ENCODE results near the gene DIRAS2. TPM values are rescaled to one million over a fixed set of nuclear protein-coding genes. Genes with fewer than 3 reads are reported as not detected.

DIRAS2 gene, protein sequence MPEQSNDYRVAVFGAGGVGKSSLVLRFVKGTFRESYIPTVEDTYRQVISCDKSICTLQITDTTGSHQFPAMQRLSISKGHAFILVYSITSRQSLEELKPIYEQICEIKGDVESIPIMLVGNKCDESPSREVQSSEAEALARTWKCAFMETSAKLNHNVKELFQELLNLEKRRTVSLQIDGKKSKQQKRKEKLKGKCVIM
- total RNA-seq (2022; extraction: Qiagen RNA extraction; ENCODE audit: low read depth), result 0.02 TPM in 1 of 5 replicates, not detected in the others

DNA sequence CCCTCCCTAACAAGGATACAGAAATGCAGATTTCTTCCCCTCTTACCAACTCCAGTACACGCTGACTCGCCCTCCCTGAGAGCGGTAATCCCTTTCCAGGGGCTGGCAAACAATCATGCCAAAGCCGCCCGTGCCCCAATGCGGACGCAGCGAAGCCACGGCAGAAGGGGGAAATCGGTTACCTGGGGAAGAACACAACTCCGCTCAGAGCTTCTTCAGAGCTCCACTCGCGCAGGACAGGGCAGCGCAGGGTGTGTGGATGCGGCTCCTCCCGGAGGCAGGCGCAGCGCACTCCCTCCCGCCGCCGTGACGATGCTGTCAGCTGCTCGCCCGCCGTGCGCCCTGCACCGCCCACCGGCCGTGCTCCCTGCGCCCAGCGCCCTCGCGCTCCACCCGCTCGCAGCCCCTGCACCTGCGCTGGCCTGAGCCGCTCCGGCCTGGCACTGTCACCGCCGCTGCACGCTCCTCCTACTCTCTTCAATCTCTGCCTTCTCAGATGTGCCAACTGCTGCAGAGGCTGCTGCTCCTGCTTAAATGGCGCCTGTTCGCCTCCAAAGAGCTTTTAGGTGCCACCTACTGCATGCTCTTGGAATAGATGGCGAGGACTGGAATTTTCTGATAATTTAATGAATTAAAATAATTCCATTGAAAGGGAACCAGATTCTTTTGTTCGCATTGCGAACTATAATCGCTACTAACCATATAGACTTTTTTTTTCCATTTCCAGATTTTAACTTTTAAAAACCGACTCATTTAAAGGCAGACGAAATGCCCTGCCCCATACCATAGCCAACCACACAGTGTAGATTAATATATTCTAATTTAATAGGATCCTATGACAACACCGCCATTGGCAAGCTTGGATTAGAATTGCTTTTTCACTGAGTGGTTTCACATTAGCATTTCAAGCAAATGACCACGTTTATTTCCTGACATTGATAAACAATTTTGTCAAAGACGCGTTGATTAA lies at the start of gene DIRAS2:
Gene DIRAS2 (minus strand): TSS at position 255 of the 970 bp plus-strand sequence. CDS start 28,997 bp downstream, outside the sequence.

Other genes with a start within 250 kb of the DIRAS2 start
- gene SYK, start 159.0 kb upstream of the DIRAS2 start, total RNA-seq (2022; extraction: Qiagen RNA extraction; ENCODE audit: low read depth), result 0.02 to 0.25 TPM (median 0.04 TPM) in 3 of 5 replicates, not detected in the others